HEK293T (cell line): ENCODE measurements around the gene ZNF441.

ENCODE experiments used
- CTCF ChIA-PET: fragments of 350-600 bp; formaldehyde crosslinking; extraction: SDS; loops from one replicate; lab custom pipeline; 2021; ENCODE audit warnings: antibody characterized with exemption, inconsistent platforms; lab: Yijun Ruan, JAX
- POLR2A ChIA-PET: fragments of 350-600 bp; formaldehyde crosslinking; extraction: SDS; loops from one replicate; lab custom pipeline; 2020; ENCODE audit warnings: antibody characterized with exemption, inconsistent platforms; lab: Yijun Ruan, JAX
- DNase-seq: peaks from one replicate; pipeline ENCODE4 v3.0.0; 2012; ENCODE audit warnings: mixed read lengths; ENCODE audit errors: extremely low spot score
- ARNT ChIP-seq: fragments of 450-650 bp; IDR thresholded peaks from 2 replicates; pipeline ENCODE4 v1.6.1; 2017; ENCODE audit warnings: mild to moderate bottlenecking
- BHLHE40 ChIP-seq: fragments of 450-650 bp; IDR thresholded peaks from 2 replicates; pipeline ENCODE4 v1.6.1; 2016; ENCODE audit warnings: mild to moderate bottlenecking, moderate library complexity, borderline replicate concordance
- CTBP1 ChIP-seq: fragments of 450-650 bp; IDR thresholded peaks from 2 replicates; pipeline ENCODE4 v1.6.1; 2016; ENCODE audit warnings: borderline replicate concordance
- ELF4 ChIP-seq: fragments of 450-650 bp; IDR thresholded peaks from 2 replicates; pipeline ENCODE4 v1.6.1; 2017; ENCODE audit warnings: antibody characterized with exemption
- FOXA1 ChIP-seq: fragments of 450-650 bp; IDR thresholded peaks from 2 replicates; pipeline ENCODE4 v1.6.1; 2016; ENCODE audit warnings: mild to moderate bottlenecking
- FOXK2 ChIP-seq: fragments of 450-650 bp; IDR thresholded peaks from 2 replicates; pipeline ENCODE4 v1.6.1; 2016; ENCODE audit warnings: mild to moderate bottlenecking
- FOXM1 ChIP-seq: fragments of 450-650 bp; IDR thresholded peaks from 2 replicates; pipeline ENCODE4 v1.6.1; 2017; ENCODE audit warnings: mild to moderate bottlenecking, borderline replicate concordance
- HDGF ChIP-seq: fragments of 450-650 bp; IDR thresholded peaks from 2 replicates; pipeline ENCODE4 v1.6.1; 2017; ENCODE audit warnings: antibody characterized with exemption, borderline replicate concordance
- L3MBTL2 ChIP-seq: fragments of 450-650 bp; conservative IDR thresholded peaks from 2 replicates; pipeline ENCODE4 v1.6.1; 2016; ENCODE audit warnings: mild to moderate bottlenecking
- LEF1 ChIP-seq: fragments of 450-650 bp; IDR thresholded peaks from 2 replicates; pipeline ENCODE4 v1.6.1; 2017; ENCODE audit warnings: mild to moderate bottlenecking, borderline replicate concordance
- NFRKB ChIP-seq: fragments of 450-650 bp; IDR thresholded peaks from 2 replicates; pipeline ENCODE4 v1.6.1; 2016; ENCODE audit warnings: mild to moderate bottlenecking, moderate library complexity
- PKNOX1 ChIP-seq: fragments of 450-650 bp; IDR thresholded peaks from 2 replicates; pipeline ENCODE4 v1.6.1; 2016
- SP1 ChIP-seq: fragments of 450-650 bp; IDR thresholded peaks from 2 replicates; pipeline ENCODE4 v1.6.1; 2017
- SUZ12 ChIP-seq: fragments of 450-650 bp; IDR thresholded peaks from 2 replicates; pipeline ENCODE4 v1.6.1; 2016; ENCODE audit warnings: mild to moderate bottlenecking
- TARDBP ChIP-seq: fragments of 450-650 bp; IDR thresholded peaks from 2 replicates; pipeline ENCODE4 v1.6.1; 2016
- ZNF384 ChIP-seq: fragments of 450-650 bp; IDR thresholded peaks from 2 replicates; pipeline ENCODE4 v1.6.1; 2016

ZNF441 gene

GRCh38 chr19:11754663-11755062 is 12.1 kb upstream of the ZNF441 start:
- CTCF ChIA-PET, result no interaction called here
- no peak for DNase-seq
- TF ChIP-seq ARNT (no peak), FOXK2 (no peak), SP1 (no peak), ZNF384 (no peak), BHLHE40 (no peak), HDGF (no peak), FOXA1 (no peak), PKNOX1 (no peak), NFRKB (no peak), L3MBTL2 (no peak)
- POLR2A ChIA-PET, result no interaction called here

GRCh38 chr19:11756965-11757364 is 9.8 kb upstream of the ZNF441 start:
- CTCF ChIA-PET, result no interaction called here
- POLR2A ChIA-PET, result no interaction called here
- DNase-seq, result no peak
- TF ChIP-seq SP1 (no peak), FOXA1 (no peak), BHLHE40 (no peak), FOXM1 (no peak), HDGF (no peak), CTBP1 (no peak), TARDBP (no peak), FOXK2 (no peak), ELF4 (no peak), L3MBTL2 (no peak), SUZ12 (no peak), NFRKB (no peak), PKNOX1 (no peak), LEF1 (no peak), ZNF384 (no peak), ARNT (no peak)

GRCh38 chr19:11759805-11760204 is 7.0 kb upstream of the ZNF441 start:
- POLR2A ChIA-PET, result no interaction called here
- CTCF ChIA-PET, result no interaction called here

GRCh38 chr19:11763117-11763516 is 3.7 kb upstream of the ZNF441 start:
- DNase-seq, result no peak
- CTCF ChIA-PET, result no interaction called here
- POLR2A ChIA-PET, result no interaction called here
- TF ChIP-seq ZNF384 (no peak), ELF4 (no peak), BHLHE40 (no peak), FOXA1 (no peak), ARNT (no peak), NFRKB (no peak), HDGF (no peak), CTBP1 (no peak), SP1 (no peak), PKNOX1 (no peak)

More at GRCh38 chr19:11759805-11760204, 7.0 kb upstream of the ZNF441 start:
- no peak for TF ChIP-seq ELF4
- no peak for TF ChIP-seq NFRKB
- TF ChIP-seq CTBP1, result no peak
- TF ChIP-seq SUZ12, result no peak
- TF ChIP-seq ARNT, result no peak
- no peak for TF ChIP-seq SP1
- TF ChIP-seq BHLHE40, result no peak
- no peak for TF ChIP-seq HDGF
- no peak for TF ChIP-seq L3MBTL2
- TF ChIP-seq FOXM1, result no peak
- TF ChIP-seq PKNOX1, result no peak
- TF ChIP-seq FOXA1, result no peak
- no peak for TF ChIP-seq FOXK2
- TF ChIP-seq LEF1, result no peak
- TF ChIP-seq ZNF384, result no peak
- no peak for TF ChIP-seq TARDBP
- DNase-seq, result no peak

GRCh38 chr19:11763611-11764010 is 3.2 kb upstream of the ZNF441 start:
- no peak for DNase-seq
- ChIA-PET CTCF (no interaction called here), POLR2A (no interaction called here)
- TF ChIP-seq ZNF384 (no peak), HDGF (no peak), FOXK2 (no peak)

GRCh38 chr19:11767633-11768133 is 883 bp downstream of the ZNF441 start:
- DNase-seq, result no peak
- ChIA-PET POLR2A (no interaction called here), CTCF (no interaction called here)
- TF ChIP-seq ZNF384 (no peak), SUZ12 (no peak), PKNOX1 (no peak), ELF4 (no peak), FOXM1 (no peak), ARNT (no peak), FOXA1 (no peak)
